HepG2 (cell line): Measurements from ENCODE around the gene DLG2. TPM values are rescaled to one million over a fixed set of nuclear protein-coding genes. Genes with fewer than 3 reads are reported as not detected.

Experiments used
- BCL3 ChIP-seq: sonication (generic); formaldehyde crosslinking; IDR thresholded peaks from 2 replicates; pipeline ENCODE4 v1.5.1; 2020; ENCODE audit warnings: mild to moderate bottlenecking, missing genetic modification reagents, moderate library complexity
- BRF2 ChIP-seq: sonication (generic); formaldehyde crosslinking; IDR thresholded peaks from 2 replicates; pipeline ENCODE4 v1.8.1; 2022; ENCODE audit warnings: mild to moderate bottlenecking, missing genetic modification reagents
- DBP ChIP-seq: sonication (generic); formaldehyde crosslinking; IDR thresholded peaks from 2 replicates; pipeline ENCODE4 v1.4.0; 2020; ENCODE audit warnings: missing genetic modification reagents; ENCODE audit errors: not compliant biosample characterization
- ELF1 ChIP-seq: sonication (generic); formaldehyde crosslinking; IDR thresholded peaks from 2 replicates; pipeline ENCODE4 v1.4.0; 2020; ENCODE audit warnings: missing genetic modification reagents
- FOXP4 ChIP-seq: sonication (generic); formaldehyde crosslinking; IDR thresholded peaks from 2 replicates; pipeline ENCODE4 v1.4.0; 2020; ENCODE audit warnings: missing genetic modification reagents
- GATAD2A ChIP-seq: IDR thresholded peaks from 2 replicates; pipeline ENCODE4 v1.6.1; 2016
- GTF2F1 ChIP-seq: fragments of 150-350 bp; IDR thresholded peaks from 2 replicates; pipeline ENCODE4 v1.6.1; 2014; ENCODE audit warnings: low read length
- IKZF5 ChIP-seq: IDR thresholded peaks from 2 replicates; pipeline ENCODE4 v1.6.1; 2018; ENCODE audit warnings: missing genetic modification reagents, mild to moderate bottlenecking, missing compliant biosample characterization
- KMT2A ChIP-seq: sonication (generic); formaldehyde crosslinking; IDR thresholded peaks from 2 replicates; pipeline ENCODE4 v1.4.0; 2020; ENCODE audit warnings: missing genetic modification reagents
- MAFG ChIP-seq: sonication (generic); formaldehyde crosslinking; IDR thresholded peaks from 2 replicates; pipeline ENCODE4 v1.5.1; 2020; ENCODE audit warnings: mild to moderate bottlenecking, missing genetic modification reagents
- MAFK ChIP-seq, 2 experiments: IDR thresholded peaks in 1 of 2; conservative IDR thresholded peaks in 1 of 2; 2 replicates each; pipeline ENCODE4 v1.6.1; 2011; ENCODE audit warnings: improper control_type of control experiment in 2 of 2, low read length in 2 of 2
- NAIF1 ChIP-seq: sonication (generic); formaldehyde crosslinking; IDR thresholded peaks from 2 replicates; pipeline ENCODE4 v1.5.0; 2020; ENCODE audit warnings: mild to moderate bottlenecking, missing genetic modification reagents, borderline replicate concordance
- NFKBIZ ChIP-seq: IDR thresholded peaks from 2 replicates; pipeline ENCODE4 v1.6.1; 2018; ENCODE audit warnings: missing genetic modification reagents, missing compliant biosample characterization
- PTBP1 ChIP-seq: fragments of 200-400 bp; formaldehyde crosslinking; IDR thresholded peaks from 2 replicates; pipeline ENCODE4 v1.6.1; 2018; ENCODE audit warnings: low read length, low read depth; ENCODE audit not compliant: poor library complexity, severe bottlenecking
- RNF2 ChIP-seq: fragments of 450-650 bp; conservative IDR thresholded peaks from 2 replicates; pipeline ENCODE4 v1.6.1; 2016; ENCODE audit warnings: low read depth
- SMAD1 ChIP-seq: sonication (generic); formaldehyde crosslinking; IDR thresholded peaks from 2 replicates; pipeline ENCODE4 v1.4.0; 2020; ENCODE audit warnings: missing genetic modification reagents, low read depth, mild to moderate bottlenecking, borderline replicate concordance
- SMYD3 ChIP-seq: sonication (generic); formaldehyde crosslinking; IDR thresholded peaks from 2 replicates; pipeline ENCODE4 v1.8.1; 2023; ENCODE audit warnings: mild to moderate bottlenecking, missing genetic modification reagents
- SYNCRIP ChIP-seq: fragments of 200-400 bp; formaldehyde crosslinking; IDR thresholded peaks from 2 replicates; pipeline ENCODE4 v1.6.1; 2018; ENCODE audit warnings: mild to moderate bottlenecking, low read depth, low read length; ENCODE audit not compliant: insufficient read depth
- ZKSCAN8 ChIP-seq: IDR thresholded peaks from 2 replicates; pipeline ENCODE4 v1.6.1; 2016; ENCODE audit warnings: borderline replicate concordance, missing genetic modification reagents, missing compliant biosample characterization
- ZNF207 ChIP-seq: fragments of 450-650 bp; IDR thresholded peaks from 2 replicates; pipeline ENCODE4 v1.6.1; 2016; ENCODE audit warnings: antibody characterized with exemption, borderline replicate concordance
- ZNF224 ChIP-seq: sonication (generic); formaldehyde crosslinking; IDR thresholded peaks from 2 replicates; pipeline ENCODE4 v1.5.0; 2020; ENCODE audit warnings: mild to moderate bottlenecking, missing genetic modification reagents
- ZNF335 ChIP-seq: sonication (generic); formaldehyde crosslinking; IDR thresholded peaks from 2 replicates; pipeline ENCODE4 v1.4.0; 2020; ENCODE audit warnings: missing genetic modification reagents
- ZNF367 ChIP-seq: sonication (generic); formaldehyde crosslinking; IDR thresholded peaks from 2 replicates; pipeline ENCODE4 v1.4.0; 2020; ENCODE audit warnings: missing genetic modification reagents, borderline replicate concordance
- ZNF431 ChIP-seq: sonication (generic); formaldehyde crosslinking; IDR thresholded peaks from 2 replicates; pipeline ENCODE4 v1.9.0; 2022; ENCODE audit warnings: missing genetic modification reagents, low read depth, mild to moderate bottlenecking, borderline replicate concordance
- ZNF552 ChIP-seq: sonication (generic); formaldehyde crosslinking; IDR thresholded peaks from 2 replicates; pipeline ENCODE4 v1.9.0; 2022; ENCODE audit warnings: missing genetic modification reagents, mild to moderate bottlenecking, borderline replicate concordance
- ZNF749 ChIP-seq: sonication (generic); formaldehyde crosslinking; IDR thresholded peaks from 2 replicates; pipeline ENCODE4 v1.8.0; 2022; ENCODE audit warnings: mild to moderate bottlenecking, missing genetic modification reagents, moderate library complexity, borderline replicate concordance
- polyA plus RNA-seq, 8 experiments: library from polyadenylated mRNA; depleted of rRNA in 3 of 8; stranded (reverse) in 7 of 8; unstranded in 1 of 8; fragments of >200 nt; fragmentation: Illumina TruSeq in 4 of 8; extraction: Trizol in 4 of 8; gene quantifications; 2 replicates each; pipeline versions ENCODE4 v1.2.1 to v1.2.3, GENCODE V29; 2011 to 2016; ENCODE audit warnings: low read depth in 4 of 8, missing spikeins in 1 of 8, mixed read lengths in 1 of 8; ENCODE audit not compliant: insufficient read depth in 1 of 8
- total RNA-seq, 5 experiments: library from RNA; depleted of rRNA; stranded (reverse); fragments of >200 nt; fragmentation: Illumina TruSeq; extraction: Trizol; gene quantifications; 2 replicates each; pipeline ENCODE4 v1.2.3, GENCODE V29; 2016; ENCODE audit warnings: low read depth in 1 of 5

DLG2 gene
- total and polyA plus RNA-seq, 2 of the 13 experiments (the other 11 are each of a cell fraction or from before 2014, with no cell fraction given) = 0.46 to 1.0 TPM

DNA sequence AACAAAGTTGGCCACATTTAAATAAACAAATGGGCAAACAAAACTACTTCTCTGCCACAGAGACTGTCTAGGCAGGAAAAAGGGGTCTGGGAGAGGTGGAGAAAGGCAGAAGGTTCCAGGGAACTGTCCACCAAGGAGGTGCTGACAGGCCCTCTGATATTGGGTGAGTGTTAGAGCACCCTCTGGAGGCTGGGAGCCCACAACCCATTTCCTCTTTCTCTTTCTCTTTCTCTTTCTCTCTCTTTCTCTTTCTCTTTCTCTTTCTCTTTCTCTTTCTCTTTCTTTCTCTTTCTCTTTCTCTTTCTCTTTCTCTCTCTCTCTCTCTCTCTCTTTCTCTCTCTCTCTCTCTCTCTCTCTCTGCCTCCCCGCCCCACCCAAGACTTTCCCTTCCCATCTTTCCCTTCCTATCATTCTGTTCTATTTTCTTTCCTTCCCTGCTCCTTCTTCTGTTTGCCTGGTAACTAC is 912.8 kb downstream of the DLG2 start (continued):
- TF ChIP-seq ZKSCAN8 (CRISPR knock-in tag) (no peak), ZNF749 (CRISPR knock-in tag) (no peak), FOXP4 (CRISPR knock-in tag) (no peak), GATAD2A (CRISPR knock-in tag) (no peak), KMT2A (CRISPR knock-in tag) (no peak), BRF2 (CRISPR knock-in tag) (no peak), DBP (CRISPR knock-in tag) (no peak), MAFG (CRISPR knock-in tag) (no peak), SYNCRIP (no peak), ZNF224 (CRISPR knock-in tag) (no peak), NAIF1 (no peak), BCL3 (no peak), ZNF335 (CRISPR knock-in tag) (peak; percentile 63; the same call in 1 of the 2 replicates), SMAD1 (CRISPR knock-in tag) (no peak), MAFK (conservative IDR thresholded peaks at IDR 0.05 in 1 of 2, IDR thresholded peaks at IDR 0.05 in 1 of 2; ENCODE audit: low read length in 2 of 2) (no peak), ZNF431 (CRISPR knock-in tag) (no peak; the same call in 1 of the 2 replicates), GTF2F1 (no peak), ZNF552 (CRISPR knock-in tag) (no peak), NFKBIZ (CRISPR knock-in tag) (0 out of 2 replicates have a peak, but pooled peaks have one; percentile 64), RNF2 (no peak), ZNF367 (CRISPR knock-in tag) (no peak), ZNF207 (no peak), PTBP1 (no peak), IKZF5 (CRISPR knock-in tag) (peak; percentile 49; the same call in 1 of the 2 replicates), SMYD3 (CRISPR knock-in tag) (no peak), ELF1 (CRISPR knock-in tag) (no peak)
